Frontal cortex (tissue), 4 donors: ENCODE data around the gene NRXN2. TPM values are rescaled to one million over a fixed set of nuclear protein-coding genes. Genes with fewer than 3 reads are reported as not detected.

ENCODE experiments used
- DNase-seq, 2 donors: peaks; one replicate each; pipeline ENCODE4 v3.0.0; 2012; ENCODE audit warnings: low spot score in 2 of 2
- FAIRE-seq: peaks from 2 replicates; lab custom pipeline; 2012; peaks lifted over from hg19 to GRCh38; lab: Jason Lieb, UNC
- total RNA-seq: library from RNA; depleted of rRNA; stranded (reverse); fragments of >200 nt; gene quantifications from one replicate; pipeline ENCODE4 v1.2.3, GENCODE V29; 2014
- donor health status: control.
- donor health status: control.
- donor health status: control.

The NRXN2 gene
- total RNA-seq, 1 donor from 2014 or later, result 204 TPM

DNA sequence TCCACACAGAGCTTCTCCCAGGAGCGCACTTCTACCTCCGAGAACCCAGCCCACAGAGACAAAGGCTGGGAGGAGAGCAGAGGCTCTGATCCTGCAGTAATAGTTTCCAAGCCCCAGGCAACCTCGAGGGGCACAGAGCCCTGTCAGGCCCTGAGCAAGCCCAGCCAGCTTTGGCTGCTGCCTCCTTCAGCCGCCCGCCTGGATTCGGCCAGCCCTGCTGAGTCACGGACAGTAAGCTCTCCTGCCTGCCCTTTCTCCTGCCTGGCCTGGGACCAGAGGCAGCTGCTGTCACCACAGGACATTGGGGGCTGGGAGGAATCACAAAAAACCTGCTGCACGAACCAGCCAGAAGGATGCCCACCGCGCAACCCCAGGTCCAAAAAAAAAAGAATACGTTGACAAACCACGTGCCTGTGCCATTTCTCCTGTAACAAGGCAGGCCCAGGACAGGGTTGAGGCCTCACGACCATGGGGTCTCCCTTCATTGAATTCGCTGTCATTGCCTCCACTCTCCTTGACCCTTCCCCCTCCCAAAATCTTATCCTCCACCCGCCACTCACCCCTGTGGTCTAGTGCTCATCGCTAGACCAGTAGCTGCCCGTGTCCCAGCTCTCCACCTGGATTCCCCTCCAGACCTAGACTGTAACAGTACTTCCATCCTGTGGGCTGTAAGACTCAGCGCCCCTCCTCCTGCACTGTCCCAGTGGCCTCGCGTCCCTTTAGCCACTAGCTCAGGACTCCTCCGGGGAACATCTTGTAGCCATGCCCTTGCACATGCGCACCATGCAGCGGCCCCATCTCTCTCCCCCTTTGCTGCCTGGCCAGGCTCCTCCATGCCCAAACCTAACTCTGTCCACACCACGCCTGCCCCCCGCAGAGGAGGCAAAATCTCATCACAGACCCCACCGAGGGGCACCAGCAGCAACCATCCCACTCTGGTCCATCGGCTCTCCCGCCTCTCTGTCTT, 139.4 kb downstream of the NRXN2 start:
- FAIRE-seq (no peak), DNase-seq (no peak)

DNA sequence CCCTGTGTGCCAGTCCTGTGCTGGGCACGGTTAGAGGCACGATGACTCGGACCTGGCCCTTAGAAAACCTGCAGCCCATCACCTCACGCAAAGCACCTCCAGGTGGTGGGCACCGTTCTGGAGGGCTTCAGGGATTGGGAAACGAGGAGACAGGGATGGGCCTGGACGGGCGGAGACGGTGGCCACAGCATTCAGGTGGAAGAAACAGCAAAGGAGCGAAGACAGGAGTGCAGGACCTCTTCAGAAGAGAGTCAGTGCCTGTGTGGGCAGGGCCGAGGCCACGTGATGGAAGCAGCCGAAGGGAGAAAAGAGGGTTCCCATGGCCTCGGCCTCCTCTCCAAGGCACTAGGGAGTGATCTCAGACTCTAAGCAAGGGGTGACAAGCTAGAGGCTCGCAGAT, 140.1 kb downstream of the NRXN2 start:
- DNase-seq (no peak), FAIRE-seq (no peak)

DNA sequence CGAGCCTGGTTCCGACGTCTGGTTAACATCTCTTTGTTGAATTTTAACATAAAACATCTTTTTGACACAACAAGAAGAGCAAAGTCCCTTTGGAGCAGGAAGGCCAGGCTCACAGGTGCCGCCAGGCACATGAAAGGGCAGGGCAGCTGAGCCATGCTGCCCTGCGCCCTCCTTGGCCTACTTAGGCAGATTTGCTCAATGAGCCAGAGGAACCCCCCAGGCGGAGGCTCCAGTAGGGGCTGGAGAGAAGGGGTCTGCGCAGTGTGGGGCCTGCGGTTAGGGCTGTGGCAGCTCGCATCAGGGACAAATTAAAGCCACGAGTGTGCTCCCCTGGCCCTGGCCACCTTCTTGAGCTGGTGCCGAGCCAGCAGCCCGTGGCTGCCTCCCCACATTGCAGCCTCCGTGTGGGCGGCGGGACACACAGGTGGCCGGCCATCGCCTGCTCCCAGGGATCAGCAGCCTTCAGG, 141.9 kb downstream of the NRXN2 start:
- no peak for FAIRE-seq
- DNase-seq, result no peak

DNA sequence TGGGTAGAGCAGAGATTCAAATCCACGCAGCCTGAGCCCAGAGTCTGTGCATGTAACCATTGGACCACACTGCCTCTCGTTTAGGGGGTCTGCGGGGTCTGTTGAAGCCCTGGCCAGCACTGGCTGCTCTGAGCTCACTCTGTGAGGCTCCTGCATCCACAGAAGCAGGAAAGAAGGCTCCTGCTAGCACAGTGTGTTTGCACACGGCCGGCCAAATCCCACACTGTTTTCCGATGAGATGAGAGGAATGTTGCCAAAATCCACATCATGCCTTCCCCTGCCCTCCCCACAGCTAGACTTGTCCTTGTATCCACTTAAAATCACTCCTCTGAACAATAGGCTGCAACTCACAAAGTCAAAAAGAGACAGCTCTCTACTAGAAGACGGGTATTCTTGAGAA, 142.6 kb downstream of the NRXN2 start:
- DNase-seq (no peak), FAIRE-seq (no peak)

DNA sequence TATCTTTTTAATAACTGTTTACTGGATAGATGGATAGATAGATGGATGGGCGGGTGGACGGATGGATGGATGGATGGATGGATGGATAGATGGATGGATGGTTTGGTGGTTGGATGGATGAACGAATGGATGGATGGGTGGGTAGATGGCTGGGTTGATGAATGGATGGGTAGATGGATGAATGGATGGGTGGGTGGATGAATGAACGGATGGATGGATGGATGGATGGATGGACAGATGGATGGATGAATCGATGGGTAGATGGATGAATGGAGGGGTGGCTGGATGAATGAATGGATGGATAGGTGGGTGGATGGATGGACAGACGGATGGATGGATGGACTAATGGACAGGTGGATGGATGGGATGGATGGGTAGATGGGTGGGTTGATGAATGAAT, 145.8 kb downstream of the NRXN2 start:
- no peak for FAIRE-seq

DNA sequence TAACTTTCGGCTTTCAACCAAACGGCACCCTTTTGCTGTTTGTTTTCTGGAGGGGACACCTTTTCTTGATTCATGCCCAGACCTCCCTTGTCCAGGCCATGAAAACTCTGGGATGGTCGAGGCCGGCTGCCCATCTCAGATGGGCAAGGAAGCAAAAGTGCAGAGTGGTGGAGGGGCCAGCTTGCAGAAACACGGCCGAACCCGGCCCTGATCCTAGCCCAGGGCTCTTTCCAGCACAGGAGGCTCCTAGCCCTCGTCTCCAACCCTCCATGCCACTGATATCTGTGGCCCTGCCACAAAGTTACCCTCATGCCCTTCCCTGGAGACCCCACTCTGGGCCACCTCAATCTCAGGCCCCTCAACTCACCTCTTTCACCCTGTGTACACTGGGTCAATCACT, 150.9 kb downstream of the NRXN2 start:
- FAIRE-seq (no peak), DNase-seq (no peak)

More for the DNA sequence above, 145.8 kb downstream of the NRXN2 start:
- DNase-seq, result no peak

DNA sequence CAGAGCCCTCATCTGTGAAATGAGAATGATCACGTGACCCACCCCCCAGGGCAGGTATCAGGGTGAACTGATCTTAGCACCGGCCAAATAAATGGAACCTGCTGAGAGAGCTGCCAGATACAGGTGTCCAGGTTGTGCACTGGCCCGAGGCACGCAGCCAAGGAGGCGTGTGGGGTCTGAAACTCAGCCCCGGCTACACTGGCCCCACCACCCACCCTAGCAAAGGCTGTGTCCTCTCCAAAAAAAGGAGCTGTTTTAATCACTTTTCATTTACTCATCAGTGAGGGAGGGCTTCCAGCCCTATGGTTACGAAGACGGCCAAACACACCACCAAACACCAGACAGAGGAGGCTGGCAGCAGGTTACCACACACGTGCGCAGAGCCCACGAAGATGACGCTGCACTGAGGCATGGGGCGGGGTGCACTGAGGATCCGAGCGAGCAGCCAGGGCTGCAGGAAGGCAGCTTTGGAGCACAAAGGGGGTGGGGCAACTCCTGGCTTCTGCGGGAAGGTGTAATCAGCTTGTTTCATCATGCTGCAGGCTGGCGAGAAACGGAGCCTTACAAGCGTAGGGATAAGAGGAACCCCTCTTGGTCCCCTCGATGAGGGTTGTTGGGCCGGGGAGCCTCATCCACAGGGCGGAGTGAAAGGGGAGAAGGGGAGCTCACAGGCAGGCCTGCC, 151.4 kb downstream of the NRXN2 start:
- no peak for DNase-seq
- no peak for FAIRE-seq

DNA sequence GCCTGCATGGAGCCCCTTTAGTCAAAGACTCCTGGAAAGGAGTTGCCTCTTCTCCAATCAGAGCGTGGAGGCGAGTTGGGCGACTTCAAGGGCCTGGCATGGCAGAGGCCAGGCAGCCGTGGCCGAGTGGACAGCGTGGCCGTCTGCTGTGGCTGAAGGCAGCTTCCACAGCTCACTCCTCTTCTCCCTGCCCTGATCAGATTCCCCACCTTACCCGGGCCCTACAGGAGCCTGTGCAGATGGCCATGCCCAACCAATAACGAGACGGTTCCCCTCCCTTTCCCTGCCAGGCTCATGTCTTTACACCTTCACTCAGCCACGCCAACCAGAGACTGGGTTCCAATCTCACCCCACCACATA, 152.0 kb downstream of the NRXN2 start:
- no peak for DNase-seq
- no peak for FAIRE-seq

DNA sequence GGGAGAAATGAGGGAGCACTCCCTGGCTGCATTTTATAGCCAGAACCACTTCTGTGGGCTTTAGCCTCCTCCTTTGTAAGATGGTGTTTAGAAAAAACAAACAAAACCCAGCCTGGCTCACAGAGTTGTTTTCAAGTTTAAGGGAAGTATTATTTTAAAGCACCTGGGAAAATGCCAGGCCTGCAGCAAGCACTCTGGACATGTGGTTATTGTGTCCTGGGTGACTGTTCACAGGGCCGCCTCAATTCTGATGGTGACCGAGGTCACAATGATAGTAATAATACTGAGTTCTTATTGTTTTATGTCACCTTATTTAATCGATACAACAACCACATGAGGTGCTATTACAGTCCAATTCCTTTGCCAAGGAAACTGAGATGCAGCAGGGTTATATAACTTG, 152.7 kb downstream of the NRXN2 start:
- FAIRE-seq, result no peak

DNA sequence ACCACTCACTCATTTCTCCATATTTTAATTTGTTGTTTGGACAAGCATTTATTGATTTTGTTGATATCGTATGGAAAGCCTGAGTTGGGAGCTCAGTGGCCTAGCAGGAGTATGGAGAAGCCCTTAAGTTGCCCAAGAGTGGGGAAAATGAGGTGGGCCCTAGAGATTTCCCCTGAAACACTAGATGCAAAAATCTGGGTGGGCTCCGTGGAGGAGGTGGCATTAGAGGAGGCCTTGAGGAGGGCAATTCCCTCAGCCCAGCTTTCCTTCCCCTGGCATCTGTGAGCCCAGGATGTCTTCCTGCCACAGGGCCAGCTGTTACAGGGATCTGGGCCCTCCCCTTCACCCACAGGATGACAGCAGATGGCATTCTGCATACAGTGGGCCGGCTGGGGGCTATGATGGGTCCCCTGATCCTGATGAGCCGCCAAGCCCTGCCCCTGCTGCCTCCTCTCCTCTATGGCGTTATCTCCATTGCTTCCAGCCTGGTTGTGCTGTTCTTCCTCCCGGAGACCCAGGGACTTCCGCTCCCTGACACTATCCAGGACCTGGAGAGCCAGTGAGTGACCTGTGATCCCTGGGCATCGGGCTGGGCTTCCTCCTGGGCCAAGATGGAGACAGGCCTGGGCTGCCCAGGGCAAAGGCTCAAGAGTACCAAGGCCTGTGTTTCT, 153.6 kb downstream of the NRXN2 start:
- DNase-seq, result no peak
- no peak for FAIRE-seq

More for the DNA sequence above, 152.7 kb downstream of the NRXN2 start:
- no peak for DNase-seq

DNA sequence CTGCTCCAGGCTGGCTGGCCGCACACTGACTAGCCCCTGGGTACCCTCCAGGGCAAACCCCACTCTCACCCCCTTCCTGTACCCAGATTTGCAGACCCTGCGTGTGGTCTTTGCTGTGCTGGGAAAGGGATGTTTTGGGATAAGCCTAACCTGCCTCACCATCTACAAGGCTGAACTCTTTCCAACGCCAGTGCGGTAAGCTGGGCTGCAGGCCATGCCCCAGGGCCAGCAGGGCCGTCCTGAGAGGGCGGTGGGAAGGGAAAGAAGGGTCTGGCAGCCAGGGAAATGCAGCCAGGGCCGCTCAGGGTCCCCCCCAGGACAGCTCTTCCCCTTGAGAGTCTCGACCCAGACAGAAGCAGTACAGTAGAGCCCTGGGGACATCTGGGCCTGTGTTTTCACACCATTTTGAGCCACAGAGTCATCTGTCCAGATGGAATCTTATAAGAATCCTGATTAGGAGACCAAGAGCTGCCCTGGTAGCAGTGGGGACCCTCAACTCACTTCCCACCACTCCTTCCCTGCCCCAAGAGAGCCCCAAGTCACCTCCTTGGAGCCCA, 154.3 kb downstream of the NRXN2 start:
- DNase-seq (no peak), FAIRE-seq (no peak)

DNA sequence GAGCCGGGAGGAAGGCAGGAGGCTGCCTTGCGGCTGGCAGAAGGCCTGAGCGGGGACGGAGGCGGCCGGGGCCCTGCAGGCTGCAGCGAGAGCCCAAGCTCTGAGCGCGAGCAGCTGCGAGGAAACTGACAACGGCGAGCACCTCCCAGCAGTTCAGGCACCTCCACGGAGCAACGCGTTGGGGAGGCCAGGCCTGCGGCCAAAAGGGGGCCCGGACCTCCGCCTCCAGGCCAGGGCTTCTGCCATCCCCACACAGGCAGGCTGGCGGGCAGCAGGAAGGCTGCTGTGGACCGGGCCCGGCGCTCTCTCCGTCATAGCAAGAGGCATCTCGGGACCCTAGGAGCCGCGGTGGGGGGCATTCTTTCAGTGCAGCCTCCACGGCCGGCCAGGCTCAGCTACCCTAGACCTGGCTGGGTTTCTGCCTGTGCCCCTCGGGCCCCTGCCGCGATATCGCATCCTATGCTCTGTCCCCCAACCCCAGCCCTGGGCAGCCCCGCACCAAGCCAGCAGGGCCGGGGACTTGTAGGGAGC, 154.9 kb downstream of the NRXN2 start:
- DNase-seq (no peak), FAIRE-seq (no peak)

DNA sequence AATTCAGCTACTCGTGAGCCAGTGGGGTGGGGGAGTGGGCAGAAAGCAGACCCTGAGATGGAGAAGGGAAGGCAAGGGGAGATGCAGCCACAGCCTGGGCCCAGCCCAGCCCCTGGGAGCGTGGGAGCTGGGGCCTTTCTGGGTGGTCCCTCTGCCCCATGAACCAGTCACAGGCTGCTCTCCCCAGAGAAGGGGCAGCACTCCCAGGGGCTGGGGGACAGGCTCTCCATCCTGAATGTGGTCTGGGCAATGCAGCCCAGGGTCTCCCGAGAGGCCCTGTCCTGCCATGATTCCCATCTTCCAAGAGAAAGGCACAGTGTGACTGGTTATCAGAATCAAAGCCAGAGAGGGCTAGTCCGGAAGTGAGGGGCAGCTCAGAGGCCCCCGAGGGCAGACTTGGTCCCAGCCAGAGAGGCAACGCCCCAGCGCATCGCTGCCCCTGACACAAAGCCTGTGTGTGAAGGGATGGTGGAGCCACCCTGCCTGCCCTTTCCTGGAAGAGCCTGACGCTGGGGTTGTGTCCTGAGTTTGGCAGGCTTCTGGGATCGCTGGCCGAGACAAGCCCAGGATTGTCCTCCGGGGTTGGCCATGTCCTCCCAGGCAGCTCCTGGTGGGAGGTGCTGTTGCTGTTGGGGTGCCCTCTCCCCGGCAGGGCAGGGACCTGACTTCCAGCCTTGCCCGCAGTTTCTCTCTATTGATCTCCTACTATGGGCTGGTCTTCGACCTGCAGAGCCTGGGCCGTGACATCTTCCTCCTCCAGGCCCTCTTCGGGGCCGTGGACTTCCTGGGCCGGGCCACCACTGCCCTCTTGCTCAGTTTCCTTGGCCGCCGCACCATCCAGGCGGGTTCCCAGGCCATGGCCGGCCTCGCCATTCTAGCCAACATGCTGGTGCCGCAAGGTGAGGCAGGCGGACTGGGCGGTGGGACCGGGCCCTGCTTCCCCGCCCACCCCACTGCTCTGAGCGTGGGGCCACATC, 155.8 kb downstream of the NRXN2 start:
- DNase-seq, result no peak
- FAIRE-seq, result no peak

DNA sequence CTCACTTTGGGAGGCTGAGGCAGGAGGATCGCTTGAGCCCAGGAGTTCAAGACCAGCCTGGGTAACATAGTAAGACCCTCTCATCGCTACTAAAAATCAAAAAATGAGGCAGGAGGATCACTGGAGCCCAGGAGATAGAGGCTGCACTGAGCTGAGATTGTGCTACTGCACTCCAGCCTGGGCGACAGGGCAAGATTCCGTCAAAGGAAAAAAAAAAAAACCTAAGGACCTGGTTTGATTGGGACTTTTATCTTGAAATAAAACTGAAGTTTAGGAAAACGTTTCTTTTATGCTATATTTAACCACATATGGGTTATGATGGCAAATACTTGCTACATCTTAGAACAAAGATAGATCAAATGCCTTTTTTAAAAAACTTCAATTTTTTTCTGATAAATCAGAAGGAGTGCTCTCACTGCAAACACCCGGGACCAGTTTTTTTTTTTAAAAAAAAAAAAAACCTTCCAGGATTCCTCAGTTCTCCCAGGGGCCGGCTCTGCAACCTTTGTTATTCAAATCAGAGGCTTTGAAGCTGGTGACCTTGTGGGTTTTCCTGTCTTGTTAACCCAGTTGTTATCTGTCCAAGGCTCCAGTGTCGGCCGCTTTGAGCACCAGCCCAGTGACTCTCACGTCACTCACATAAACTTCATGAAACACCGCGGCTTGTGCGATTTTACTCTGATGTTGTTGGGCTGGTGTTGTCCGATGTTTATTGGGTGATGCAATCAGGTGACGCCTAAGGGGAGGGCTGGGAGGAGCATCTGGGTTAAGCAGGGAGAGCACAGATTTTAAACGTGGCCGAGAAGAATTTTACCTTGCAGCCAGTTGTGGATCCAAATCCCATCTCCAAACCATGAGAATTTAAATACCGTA, 156.7 kb downstream of the NRXN2 start:
- FAIRE-seq (no peak), DNase-seq (peak; percentile 63 to 80)

DNA sequence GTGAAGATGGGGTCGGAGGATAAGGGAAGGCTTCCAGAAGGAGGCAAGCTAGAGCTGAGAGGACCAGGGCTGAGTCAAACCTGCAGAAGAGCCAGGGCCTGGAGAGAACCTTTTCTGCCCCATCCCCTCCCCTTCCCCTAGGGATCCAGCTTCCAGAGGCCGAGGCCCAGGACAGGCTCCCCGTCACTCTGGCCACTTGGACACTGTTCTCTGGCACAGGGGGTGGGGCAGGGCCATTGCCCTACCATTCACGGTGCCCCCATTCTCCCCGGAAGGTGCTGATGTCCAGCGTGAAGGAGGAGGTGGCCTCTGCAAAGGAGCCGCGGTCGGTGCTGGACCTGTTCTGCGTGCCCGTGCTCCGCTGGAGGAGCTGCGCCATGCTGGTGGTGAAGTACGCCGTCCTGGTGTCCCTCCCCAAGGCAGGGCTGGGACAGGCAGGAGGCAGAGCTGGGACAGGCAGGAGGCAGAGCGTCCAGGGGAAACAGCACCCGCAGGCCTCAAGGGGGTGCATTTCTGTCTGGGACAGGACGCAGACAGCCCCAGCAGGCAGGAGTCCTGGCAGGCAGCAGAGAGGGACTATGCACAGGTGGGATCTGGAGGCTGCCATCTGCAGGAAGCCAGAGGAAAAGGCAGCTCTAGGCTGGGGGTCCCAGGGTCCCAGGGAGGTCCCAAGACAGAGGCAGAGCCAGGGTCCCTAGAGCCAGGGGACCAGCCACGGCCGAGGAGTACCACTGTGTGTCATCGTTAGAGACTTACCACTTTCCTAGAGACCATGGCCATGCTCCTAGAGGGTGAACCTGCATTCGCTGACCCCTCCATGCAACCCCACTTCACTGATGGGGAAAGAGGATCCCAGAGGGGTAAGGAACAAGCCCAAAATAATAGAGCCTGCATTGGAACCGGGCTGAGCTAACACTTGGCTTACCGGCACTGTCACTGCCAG, 157.8 kb downstream of the NRXN2 start:
- no peak for FAIRE-seq
- DNase-seq, result no peak

DNA sequence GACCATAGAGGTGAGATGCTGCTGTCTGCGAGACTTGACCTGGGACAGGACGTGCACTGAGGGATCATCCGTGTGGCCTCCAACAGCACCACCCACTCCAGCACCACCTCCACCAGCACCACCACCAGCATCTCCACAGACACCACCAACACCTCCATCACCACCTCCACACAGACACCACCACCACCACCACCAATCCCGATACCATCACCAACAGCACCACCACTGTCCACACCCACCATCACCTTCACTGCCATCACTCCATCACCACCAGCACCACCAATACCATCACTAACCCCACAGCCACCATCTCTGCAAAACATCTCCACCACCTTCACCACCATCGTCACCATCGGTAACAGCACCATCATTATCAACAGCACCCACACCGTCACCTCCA, 158.6 kb downstream of the NRXN2 start:
- DNase-seq (no peak), FAIRE-seq (no peak)

DNA sequence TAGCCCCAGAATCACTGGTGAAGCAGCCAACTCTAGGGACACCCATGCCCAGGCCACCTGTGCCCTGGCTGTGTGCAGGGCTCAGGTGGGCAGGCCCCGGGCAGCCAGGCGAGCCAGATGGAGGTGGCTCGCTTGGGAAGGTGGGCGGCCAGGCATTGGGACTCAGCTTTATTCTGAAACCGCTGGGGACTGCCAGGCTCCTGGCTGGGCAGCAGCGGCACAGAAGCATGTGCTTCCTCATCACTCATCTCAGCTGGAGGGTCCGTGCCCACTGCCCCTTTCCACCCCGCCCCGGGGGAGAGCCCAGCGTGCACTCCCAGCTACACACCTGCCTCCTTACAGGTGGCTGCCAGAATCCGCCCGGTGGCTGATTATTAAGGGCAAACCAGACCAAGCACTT, 159.0 kb downstream of the NRXN2 start:
- FAIRE-seq (no peak), DNase-seq (no peak)
